PFSK-1 (cell line): Measurements from ENCODE around the gene KATNIP.

ENCODE experiments used
- FOXP2 ChIP-seq: optimal IDR thresholded peaks from 2 replicates; pipeline ENCODE3; 2011; ENCODE audit warnings: borderline replicate concordance, control low read depth, inconsistent platforms; ENCODE audit not compliant: insufficient read depth; ENCODE audit errors: extremely low read length, extremely low read depth
- POLR2AphosphoS5 ChIP-seq: IDR thresholded peaks from 2 replicates; pipeline ENCODE4 v1.6.1; 2012; ENCODE audit warnings: low read depth, mild to moderate bottlenecking, control low read depth, low read length, moderate library complexity
- REST ChIP-seq, 2 experiments: IDR thresholded peaks; 2 replicates each; pipeline versions ENCODE4 v1.6.1 to v1.8.0; 2011 to 2012; ENCODE audit warnings: low read depth in 2 of 2, low read length in 2 of 2, control low read depth in 1 of 2, inconsistent platforms in 1 of 2, mild to moderate bottlenecking in 1 of 2, moderate library complexity in 1 of 2; ENCODE audit not compliant: insufficient read depth in 1 of 2
- SIN3A ChIP-seq: IDR thresholded peaks from 2 replicates; pipeline ENCODE4 v1.6.1; 2012; ENCODE audit warnings: mild to moderate bottlenecking, low read length, moderate library complexity, borderline replicate concordance; ENCODE audit not compliant: insufficient read depth
- TAF1 ChIP-seq: IDR thresholded peaks from 2 replicates; pipeline ENCODE4 v1.6.1; 2012; ENCODE audit warnings: low read length, control low read depth, borderline replicate concordance; ENCODE audit not compliant: insufficient read depth

- TF ChIP-seq POLR2AphosphoS5 (no peak), TAF1 (no peak), SIN3A (no peak), REST (IDR thresholded peaks at IDR 0.05; ENCODE audit: insufficient read depth in 1 of 2, low read depth in 2 of 2, low read length in 2 of 2) (no peak), FOXP2 (no peak)
These were observed 32.9 kb downstream of the KATNIP start for GRCh38 chr16:27582883-27583282.
